ENCODE data around the gene LCN9.
"Not testable (repeated sequence)": the region's sequence is repeated elsewhere in the genome, so short reads cannot be mapped to it uniquely, and the experiment has no call there.

The LCN9 gene

DNA sequence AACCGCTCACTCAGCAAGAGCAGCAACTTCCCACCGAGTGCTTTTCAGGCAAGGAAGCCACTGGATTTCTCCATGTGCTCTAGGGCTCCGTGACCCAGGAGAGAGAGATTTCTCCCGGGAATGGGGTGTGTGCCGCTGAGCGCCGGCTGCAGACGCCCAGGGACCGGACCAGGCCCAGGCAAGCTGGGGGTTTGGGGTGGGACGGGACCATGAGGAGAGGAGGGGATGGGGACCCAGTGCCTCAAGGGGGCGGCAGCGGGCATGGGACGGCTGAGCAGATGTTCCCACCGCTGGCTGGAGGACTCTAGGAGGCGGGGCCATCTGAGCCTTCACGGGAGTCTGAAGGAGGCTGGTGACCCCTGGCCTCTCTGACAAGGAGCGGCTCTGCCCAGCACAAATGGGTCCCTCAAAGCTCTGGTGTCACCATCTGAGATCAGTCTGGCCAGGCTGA lies 8.5 kb downstream of the LCN9 start:
- no peak for DNase-seq (ENCODE audit: low spot score)

DNA sequence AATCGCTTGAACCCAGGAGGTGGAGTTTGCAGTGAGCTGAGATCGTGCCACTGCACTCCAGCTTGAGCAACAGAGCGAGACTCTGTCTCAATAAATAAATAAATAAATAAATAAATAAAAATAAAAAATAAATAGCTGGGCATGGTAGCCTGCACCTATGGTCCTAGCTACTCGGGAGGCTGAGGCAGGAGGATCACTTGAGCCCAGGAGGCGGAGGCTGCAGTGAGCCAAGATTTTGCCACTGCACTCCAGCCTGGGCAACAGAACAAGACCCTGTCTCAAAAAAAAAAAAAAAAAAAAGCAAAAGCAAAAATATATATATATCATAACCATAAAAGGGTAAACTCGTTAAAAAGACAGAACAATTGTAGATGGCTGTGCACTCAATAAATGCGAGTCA lies 9.7 kb downstream of the LCN9 start:
- not testable (repeated sequence) for DNase-seq (ENCODE audit: low spot score)

DNA sequence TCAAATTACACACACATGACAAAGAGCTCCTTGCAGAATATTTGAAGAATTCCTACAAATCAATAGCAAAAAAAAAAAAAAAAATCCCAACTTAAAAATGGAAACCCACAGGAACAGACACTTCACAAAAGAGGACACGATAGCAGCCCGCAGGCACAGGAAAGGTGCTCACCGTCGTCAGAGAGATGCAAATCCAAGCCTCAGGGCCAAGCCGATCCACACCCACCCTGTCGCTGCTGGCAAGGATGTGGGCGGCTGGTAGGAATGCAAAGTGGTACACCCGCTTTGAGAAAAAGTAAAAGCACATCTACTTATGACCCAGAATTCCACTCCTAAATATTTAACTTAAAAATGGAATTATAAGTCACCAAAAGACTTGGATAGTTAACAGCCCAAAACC lies 10.8 kb downstream of the LCN9 start:
- DNase-seq (ENCODE audit: low spot score) = no peak

DNA sequence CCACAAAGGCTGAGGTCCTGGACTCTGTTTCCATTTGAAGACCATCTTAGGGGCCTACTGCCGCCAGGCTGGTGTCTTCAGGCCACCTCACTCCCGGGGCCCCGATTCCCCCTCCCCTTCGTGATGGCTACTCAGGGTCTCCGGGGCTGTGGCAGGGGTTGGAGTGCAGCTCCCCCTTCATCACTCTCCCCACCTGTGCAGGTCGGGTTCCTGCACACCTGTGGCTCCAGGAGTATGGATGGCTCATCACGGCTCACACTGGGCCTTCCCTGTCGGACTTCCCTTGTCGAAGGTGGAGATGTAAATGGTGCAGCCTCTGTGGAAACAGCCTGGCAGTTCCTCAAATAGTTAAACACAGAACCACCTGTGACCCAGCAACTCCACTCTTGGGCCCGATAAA lies 11.9 kb downstream of the LCN9 start:
- DNase-seq (ENCODE audit: low spot score) = no peak

DNA sequence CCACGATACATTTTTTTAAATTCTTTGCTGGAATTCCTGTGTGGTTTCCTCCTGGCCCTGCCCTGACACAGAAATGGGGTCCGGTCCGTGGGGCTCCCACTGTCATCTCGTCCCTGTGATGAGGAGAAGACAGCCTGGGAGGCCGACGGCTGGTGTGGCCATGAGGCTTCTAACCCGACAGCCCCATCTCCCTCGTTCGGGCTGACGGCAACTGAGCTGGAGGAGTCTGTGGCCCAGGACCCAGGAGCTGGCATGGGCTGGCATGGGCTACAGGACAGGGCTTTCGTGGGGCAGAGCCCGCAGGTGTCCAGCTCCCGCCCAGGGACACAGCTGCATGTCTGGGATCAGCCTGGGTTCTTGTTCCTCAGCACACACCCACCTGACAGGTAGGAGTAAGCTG lies 13.8 kb downstream of the LCN9 start:
- DNase-seq (ENCODE audit: low spot score) = no peak

DNA sequence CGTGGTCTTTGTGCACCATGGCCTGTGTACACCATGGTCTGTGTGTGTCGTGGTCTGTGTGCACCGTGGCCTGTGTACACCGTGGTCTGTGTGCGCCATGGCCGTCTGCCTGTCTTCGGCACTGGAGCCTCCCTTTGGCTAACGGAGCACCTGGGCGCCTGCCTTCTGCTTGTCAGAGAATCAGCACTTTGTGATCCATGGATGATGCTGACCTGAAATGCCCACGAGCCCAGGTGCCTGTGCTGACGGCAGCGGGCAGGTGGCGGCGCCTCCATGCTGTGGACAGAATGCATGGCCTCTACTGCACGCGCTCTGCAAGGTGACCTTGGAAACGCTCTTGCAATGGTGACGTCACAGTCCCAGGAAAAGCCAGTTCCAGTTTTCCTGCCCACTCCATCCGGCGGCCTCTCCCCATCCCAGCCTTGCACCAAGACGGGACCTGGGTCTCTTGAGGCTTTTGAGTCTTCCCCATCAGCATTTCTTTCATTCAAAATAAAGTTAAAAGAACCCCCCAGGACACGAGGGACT lies 14.6 kb downstream of the LCN9 start:
- no peak for DNase-seq (ENCODE audit: low spot score)

DNA sequence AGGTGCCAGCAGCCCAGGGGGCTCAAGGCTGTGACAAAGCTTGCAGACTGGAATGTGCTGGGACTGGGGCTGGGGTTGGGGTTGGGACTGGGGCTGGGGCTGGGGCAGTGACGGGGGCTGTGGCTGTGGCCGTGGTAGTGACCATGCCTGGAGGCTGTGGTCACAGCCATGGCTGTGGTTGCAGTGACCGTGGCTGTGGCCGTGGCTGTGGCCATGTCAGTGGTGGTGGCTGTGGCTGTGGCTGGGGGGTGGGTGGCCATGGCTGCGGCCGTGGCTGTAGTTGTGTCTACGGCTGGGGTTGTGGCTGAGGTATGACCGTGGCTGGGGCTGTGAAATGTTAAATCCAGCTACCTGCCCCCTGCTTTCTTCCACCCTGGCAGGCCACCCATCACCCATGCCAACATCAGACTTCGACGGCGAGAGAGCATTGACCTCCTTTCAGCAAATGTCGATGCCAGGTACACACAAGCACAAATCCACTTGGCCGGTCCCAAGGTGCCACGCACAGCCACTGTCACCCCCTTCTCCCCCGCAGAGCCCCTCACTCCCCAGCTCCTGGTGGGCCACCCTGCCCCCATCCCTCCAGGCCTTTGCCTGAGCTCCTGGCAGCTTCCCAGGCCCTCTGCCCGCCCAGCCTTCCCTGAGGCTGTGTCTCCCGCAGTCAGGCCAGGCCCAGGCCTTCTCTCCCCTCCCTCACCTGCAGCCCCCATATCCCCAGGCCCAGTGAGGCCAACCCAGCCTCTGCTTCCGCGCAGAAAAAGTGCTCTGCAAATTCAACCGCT lies 15.3 kb downstream of the LCN9 start:
- DNase-seq (ENCODE audit: low spot score) = no peak

DNA sequence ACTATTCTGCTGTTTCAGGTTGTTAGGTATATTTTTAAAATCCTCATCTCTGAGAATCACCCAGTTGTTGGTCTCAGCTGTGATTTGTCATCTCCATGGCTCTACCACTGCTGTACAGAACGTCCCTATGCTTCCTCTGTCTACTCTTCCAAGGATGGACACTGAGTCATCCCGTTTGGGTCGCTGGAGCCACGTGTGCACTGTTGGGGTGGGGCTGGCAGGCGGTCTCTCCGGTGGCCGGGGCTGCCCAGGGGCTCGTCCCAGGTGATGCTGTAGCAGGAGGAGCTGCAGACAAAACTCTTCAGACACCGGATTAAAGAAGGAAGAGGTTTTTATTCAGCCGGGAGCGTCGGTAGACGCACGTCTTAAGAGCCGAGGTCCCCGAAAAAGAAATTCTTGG lies 16.9 kb downstream of the LCN9 start:
- no peak for DNase-seq (ENCODE audit: low spot score)

DNA sequence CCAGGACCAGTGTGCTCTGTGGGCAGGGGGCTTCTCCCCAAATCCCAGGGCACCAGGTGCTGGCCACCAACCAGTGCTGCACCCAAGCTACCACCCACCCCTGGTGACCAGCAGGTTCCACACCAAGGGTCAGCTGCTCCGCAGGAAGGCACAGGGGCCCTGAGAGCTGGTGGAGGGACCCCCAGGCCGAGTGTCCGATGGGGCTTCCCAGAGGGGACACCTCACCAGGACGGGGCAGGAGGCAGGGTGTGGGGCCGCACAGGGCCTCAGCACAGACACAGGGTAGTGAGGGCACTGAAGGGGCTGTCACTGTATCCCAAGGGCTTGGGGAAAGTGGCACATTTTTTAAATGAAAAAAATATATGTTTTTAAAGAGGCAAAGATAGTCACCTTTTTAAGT lies 18.1 kb downstream of the LCN9 start:
- no peak for DNase-seq (ENCODE audit: low spot score)

DNA sequence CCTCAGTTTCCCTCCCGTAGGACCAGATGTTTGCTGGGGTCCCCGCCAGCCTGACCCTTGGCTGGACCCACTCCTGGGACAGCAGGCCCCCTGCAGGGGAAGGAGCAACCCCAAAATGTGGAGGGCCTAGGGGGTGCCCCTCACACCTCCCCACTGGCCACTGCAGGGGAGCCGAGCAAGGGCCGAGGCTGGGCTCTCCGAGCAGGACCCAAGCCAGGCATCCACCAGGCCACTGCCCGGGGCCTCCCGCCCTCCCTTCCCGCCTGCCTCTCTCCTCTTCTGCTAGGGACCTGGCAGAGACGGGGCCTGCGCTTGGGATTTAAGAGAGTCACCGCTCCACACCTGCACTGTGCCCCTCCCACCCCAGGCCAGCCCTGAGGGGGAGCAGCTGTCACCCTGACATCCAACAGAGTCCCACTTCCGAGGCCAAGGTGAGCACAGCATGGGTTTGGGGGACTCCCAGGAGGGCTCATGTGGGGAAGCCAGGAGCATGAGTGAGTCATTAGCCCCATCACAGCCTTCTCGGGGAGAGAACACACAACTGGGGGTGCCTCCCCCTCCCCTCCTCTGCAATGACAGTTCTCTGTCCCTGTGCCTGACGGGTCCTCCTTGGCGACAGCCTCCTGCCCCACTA lies 20.4 kb downstream of the LCN9 start:
- no peak for DNase-seq (ENCODE audit: low spot score)

DNA sequence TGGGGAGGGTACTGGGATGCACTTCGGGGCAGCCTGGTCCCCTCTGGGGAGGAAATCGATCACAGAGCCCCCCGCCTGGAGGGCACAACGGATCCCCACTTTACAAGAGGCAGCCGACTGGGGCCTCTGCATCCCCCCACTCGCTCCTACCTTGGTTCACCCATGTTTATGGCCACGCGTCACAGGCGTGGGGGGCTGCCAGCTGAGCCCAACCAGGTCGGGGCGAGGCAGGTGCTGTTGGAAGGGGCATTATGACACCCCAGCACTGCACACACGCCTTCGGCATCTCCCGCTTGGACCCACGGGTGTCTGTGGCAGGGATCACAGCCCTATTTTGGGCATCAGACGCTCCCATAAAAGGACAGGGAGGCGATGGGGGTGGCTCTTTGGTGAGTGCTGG lies 21.6 kb downstream of the LCN9 start:
- no peak for DNase-seq (ENCODE audit: low spot score)

DNA sequence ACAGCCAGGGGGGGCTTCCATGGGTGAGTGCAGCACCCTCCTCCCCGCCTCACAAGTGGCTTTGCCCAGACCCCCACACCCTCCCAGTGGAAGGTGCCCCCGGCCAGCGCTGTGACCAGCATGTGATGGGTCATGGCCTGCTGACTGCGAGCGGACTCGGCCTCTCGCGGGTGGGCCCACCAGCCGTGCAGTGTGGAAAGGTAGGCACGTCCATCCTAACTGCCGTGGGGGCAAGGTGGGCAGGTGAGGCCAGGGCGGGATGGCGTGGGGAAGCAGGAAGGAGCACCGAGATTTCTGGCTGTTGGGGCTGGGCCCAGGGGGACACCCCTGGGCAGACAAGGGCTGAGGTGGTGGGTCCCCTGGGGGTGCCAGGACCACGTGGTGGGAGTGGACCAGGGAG lies 24.1 kb downstream of the LCN9 start:
- DNase-seq (ENCODE audit: low spot score) = no peak

DNA sequence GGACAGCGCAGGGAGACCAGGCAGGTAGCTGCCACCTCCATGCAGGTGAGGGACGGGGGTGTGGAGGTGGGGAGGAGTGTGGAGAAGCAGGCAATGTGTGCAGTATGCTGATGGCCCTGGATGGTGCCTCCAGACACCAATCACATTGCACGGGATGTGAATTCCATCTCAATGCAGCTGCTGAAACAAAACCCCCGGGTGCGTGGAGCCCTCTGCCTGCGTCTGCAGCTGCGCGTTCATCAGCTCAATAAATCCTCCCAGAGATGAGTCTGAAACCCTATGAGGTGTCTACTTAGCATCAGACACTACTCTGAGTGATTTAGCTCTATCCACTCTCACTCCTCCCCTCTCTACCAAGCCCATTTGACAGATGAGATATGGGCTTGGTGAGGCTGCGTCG lies 25.9 kb downstream of the LCN9 start:
- no peak for DNase-seq (ENCODE audit: low spot score)

DNA sequence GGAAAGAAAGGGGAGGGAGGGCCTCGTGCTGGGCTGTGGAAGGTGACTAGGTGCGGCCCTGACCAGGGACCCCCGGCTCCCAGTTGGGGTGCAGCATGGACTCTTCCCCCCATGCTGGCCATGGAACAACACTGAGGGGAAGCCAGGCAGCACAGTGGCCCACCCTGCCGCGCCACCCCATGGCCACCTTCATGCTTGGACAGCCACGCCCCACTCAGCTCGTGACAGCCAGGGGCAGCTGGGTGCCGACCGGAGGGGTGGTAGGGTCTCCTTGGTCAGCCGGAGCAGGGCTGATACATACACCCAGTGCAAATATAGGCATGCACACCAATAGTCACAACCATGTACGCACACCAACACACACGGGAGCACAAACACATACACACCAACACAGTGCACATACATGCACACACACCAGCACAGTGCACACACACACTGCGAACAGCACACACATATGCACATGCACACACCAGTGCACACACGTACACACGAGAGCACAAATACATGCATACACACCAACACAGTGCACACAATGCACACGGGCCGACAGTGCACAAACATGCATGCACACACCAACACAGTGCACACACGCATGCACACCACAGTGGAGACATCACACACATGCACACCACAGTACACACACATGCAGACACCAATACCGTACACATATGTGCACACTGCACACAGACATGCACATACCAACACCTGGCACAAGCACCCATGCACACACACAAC lies 27.9 kb downstream of the LCN9 start:
- DNase-seq (ENCODE audit: low spot score) = no peak

DNA sequence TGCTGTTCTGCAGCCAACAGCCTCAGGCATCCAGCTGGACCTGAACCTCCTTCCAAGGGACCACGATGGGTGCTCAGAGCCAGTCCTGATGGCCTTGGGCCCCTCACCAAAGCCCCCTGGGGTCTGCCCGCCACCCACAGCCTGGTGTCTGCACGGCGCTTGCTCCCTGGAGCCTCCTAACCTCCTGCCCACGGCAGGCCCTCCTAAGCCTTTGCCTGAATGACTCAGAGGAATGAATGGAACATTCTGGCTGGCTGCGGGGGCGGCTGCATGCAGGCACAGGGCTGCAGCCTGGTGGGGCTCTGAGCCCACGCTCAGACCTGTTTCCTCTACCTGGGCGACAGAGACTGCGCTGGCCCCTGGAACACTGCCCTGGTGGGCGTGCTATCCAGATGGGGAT lies 29.3 kb downstream of the LCN9 start:
- no peak for DNase-seq (ENCODE audit: low spot score)

DNA sequence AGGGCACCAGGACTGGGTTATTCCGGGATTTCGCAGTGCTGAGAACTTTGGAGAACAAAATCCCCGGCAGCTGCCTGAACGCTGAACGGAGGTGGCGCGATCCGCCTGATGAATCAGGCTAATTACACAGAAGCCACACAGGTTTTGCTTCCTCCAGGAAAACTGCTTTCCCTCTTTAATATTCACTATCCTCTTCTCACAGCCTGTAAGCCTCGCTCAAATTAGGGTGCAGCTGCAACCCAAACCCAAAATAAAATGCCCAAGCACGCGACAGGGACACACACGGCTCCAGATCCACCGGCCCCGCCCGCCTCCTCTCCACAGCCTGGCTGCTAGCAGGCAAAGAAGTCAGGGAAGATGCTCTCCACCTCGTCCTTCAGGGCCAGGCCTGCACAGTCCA lies 30.2 kb downstream of the LCN9 start:
- DNase-seq (ENCODE audit: low spot score) = no peak

DNA sequence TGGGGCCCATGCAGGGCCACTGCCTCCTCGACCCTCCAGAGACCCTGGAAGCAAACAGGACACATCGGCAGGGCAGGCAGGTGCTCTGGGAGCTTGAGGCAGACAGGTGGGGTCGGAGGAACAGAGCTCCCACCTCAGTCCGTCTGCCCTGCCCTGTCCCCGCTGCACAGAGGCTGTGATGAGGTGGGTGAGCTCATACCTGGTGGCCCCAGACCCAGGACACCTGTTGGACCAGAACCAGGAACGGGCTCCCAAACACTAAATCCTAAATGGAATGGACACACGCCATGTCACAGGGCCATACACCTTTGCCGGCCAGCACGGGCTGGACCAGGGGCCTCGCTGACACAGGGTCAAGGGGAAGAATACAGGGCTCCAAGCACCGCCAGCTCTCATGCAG lies 30.7 kb downstream of the LCN9 start:
- DNase-seq (ENCODE audit: low spot score) = no peak

DNA sequence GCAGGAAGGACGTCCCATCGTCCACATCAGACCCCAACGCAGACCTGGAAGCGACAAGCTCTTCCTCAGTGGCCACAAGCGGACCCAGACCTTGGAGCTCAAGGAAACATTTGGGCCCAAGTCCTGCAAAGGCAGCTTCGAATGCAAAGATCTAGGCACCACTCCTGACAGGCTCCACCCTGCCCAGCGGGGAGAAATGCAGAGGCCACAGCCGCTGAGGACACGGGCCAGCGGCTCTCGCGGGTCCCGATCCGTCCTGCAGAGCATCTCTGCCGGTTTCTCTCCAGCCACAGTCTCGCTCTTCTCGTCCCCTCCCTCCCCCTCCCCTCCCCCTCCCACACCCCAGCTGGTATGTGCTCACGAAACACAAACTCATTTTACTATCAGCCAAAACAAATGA lies 31.3 kb downstream of the LCN9 start:
- no peak for DNase-seq (ENCODE audit: low spot score)

DNA sequence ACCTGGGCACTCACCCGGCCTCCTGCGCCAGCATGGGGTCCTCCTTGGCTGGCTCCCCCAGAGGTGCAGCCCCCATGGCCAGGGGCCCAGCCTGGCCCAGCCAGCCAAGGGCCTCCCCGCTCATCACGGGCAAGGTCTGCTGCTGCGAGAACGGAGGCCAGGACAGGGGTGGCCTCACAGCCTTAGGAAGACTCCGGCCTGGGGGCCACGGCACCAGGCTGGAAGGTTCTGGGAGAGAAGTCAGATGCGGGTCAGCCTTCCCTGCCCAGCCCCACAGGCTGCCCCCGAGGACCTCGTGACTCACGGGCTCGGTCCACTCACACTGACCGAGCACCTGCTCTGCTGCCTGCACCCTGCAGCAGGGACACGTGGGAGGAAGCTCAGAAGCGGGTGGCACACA lies 31.9 kb downstream of the LCN9 start:
- DNase-seq (ENCODE audit: low spot score) = no peak

DNA sequence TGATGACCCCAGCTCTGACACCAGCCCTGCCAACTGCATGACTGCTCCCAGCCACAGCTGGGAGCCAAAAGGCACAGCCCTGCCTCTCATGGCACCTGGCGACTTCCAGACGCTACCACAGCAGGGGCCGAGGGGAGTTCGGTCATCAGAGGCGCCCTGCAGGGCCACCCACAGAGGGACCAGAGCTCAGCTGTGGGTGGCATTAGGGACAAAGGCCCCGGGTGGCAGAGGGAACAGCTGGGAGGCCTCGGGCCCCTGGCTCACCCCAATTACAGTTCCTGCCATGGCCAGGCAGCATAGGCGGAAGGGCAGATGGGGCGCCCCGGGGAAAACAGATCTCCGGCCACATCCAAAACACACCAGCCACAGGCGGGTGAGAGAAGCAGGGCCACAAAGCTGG lies 32.5 kb downstream of the LCN9 start:
- no peak for DNase-seq (ENCODE audit: low spot score)

DNA sequence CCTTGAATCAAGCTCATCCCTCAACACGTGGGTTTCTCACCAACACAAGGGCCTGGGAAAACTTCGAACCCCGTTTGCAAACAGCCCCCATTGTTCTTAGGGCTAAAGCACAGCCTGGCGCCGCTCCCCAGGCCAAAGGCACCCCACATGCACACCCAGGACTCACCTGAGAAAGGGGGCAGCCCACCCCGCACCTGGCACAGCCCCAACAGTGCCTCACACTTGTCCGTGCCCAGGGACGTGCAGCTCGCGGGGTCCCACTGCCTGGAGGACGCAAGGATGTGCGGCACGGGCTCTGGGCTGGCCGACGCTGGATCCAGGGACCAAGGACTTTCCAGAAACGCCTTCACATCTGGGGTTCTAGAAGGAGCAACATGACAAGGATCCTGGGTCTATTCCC lies 33.3 kb downstream of the LCN9 start:
- DNase-seq (ENCODE audit: low spot score) = no peak

DNA sequence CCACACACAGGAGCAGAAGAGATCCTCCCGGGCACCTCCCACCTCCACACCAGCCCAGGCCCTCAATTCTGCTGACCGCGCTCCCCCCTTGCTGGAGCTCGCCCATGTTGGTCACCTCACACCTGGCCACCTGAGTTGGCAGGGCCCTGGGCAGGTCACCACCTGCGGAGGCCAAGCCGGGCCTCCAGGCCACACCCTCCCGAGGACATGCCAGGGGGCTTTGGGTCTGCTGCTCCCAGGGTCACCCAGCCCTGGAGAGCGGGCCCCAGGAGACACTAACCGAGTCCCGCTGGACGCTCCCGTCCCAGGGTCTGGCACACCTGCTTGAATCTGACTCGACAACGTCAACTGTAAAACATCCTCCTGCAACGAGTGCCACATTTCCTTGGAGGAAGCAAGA lies 34.1 kb downstream of the LCN9 start:
- DNase-seq (ENCODE audit: low spot score) = no peak

DNA sequence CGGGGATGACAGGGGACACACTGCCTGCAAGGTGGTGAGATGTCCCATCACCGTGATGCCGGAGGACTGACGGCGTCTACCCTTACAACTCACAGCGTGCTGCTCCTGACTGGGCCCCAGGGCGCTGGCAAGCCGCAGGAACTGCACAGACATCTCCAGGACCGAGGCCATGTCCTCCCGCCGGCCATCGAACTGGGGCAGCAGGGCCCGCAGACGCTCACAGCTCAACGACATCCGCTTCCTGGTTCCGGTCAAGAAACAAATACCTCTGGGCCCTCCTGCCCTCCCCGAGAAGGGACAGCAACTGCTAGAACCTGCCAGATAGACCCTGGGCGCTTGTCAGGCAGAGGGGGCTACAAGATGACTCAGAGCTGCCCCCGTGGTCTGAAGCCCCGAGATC lies 35.1 kb downstream of the LCN9 start:
- DNase-seq (ENCODE audit: low spot score) = no peak
